Smooth muscle cell (in vitro differentiated cells): Measurements from ENCODE around the gene ASIC2. TPM values are rescaled to one million over a fixed set of nuclear protein-coding genes. Genes with fewer than 3 reads are reported as not detected.
"Not testable (repeated sequence)": the region's sequence is repeated elsewhere in the genome, so short reads cannot be mapped to it uniquely, and the experiment has no call there.

Source experiments
- DNase-seq: peaks from one replicate; lab custom pipeline; 2025; ENCODE audit not compliant: unreplicated experiment; lab: John Stamatoyannopoulos, UW
- H2AFZ ChIP-seq: fragments of 200-600 bp; sonication (generic); 2 replicates; pipeline ENCODE4 v1.6.0; 2016; ENCODE audit warnings: antibody characterized with exemption, low read depth, mild to moderate bottlenecking
- H3F3A ChIP-seq: fragments of 200-600 bp; sonication (generic); 2 replicates; pipeline ENCODE4 v1.6.0; 2017; ENCODE audit warnings: antibody characterized with exemption, low read depth
- H3K27ac ChIP-seq: fragments of 200-600 bp; sonication (generic); 2 replicates; pipeline ENCODE4 v1.5.1; 2016; ENCODE audit warnings: low read depth, mild to moderate bottlenecking
- H3K27me3 ChIP-seq: fragments of 200-600 bp; sonication (generic); 2 replicates; pipeline ENCODE4 v1.6.1; 2016; ENCODE audit warnings: low read depth, mild to moderate bottlenecking
- H3K36me3 ChIP-seq: fragments of 200-600 bp; sonication (generic); 2 replicates; pipeline ENCODE4 v1.5.1; 2016; ENCODE audit warnings: low read depth
- H3K4me1 ChIP-seq: fragments of 200-600 bp; sonication (generic); 2 replicates; pipeline ENCODE4 v1.5.1; 2016; ENCODE audit warnings: low read depth
- H3K4me2 ChIP-seq: fragments of 200-600 bp; sonication (generic); 2 replicates; pipeline ENCODE4 v1.6.0; 2016; ENCODE audit warnings: mild to moderate bottlenecking
- H3K4me3 ChIP-seq: fragments of 200-600 bp; sonication (generic); 2 replicates; pipeline ENCODE4 v1.5.1; 2016; ENCODE audit warnings: mild to moderate bottlenecking
- H3K79me2 ChIP-seq: fragments of 200-600 bp; sonication (generic); 2 replicates; pipeline ENCODE4 v1.6.0; 2016; ENCODE audit warnings: low read depth, mild to moderate bottlenecking
- H3K9ac ChIP-seq: fragments of 200-600 bp; sonication (generic); 2 replicates; pipeline ENCODE4 v1.6.0; 2016; ENCODE audit warnings: low read depth
- H3K9me3 ChIP-seq: fragments of 200-600 bp; sonication (generic); replicated peaks from 2 replicates; pipeline ENCODE4 v1.5.1; 2016; ENCODE audit warnings: low read depth
- H4K20me1 ChIP-seq: fragments of 200-600 bp; sonication (generic); 2 replicates; pipeline ENCODE4 v1.6.0; 2016; ENCODE audit warnings: low read depth
- CTCF ChIP-seq: fragments of 200-600 bp; sonication (generic); IDR thresholded peaks from 2 replicates; pipeline ENCODE4 v1.5.1; 2017; ENCODE audit warnings: borderline replicate concordance, mild to moderate bottlenecking, antibody characterized with exemption; ENCODE audit not compliant: insufficient read depth, poor library complexity, severe bottlenecking
- WGBS: methylation state at CpG from one replicate; pipeline ENCODE4 v1.1.7; 2016; ENCODE audit warnings: low lambda C conversion rate; 5-methylcytosine and 5-hydroxymethylcytosine counted together
- polyA plus RNA-seq: library from polyadenylated mRNA; unstranded; fragments of >200 nt; fragmentation: Nextera tagmentation; extraction: Ambion mirVana; gene quantifications from 2 replicates; pipeline ENCODE4 v1.2.1, GENCODE V29; 2016
- total RNA-seq: library from RNA; depleted of rRNA; stranded (reverse); fragments of >200 nt; gene quantifications from 2 replicates; pipeline ENCODE4 v1.2.3, GENCODE V29; 2014

Gene ASIC2
- total and polyA plus RNA-seq, 2 experiments from 2014 or later: 0.18 to 0.23 TPM

DNA sequence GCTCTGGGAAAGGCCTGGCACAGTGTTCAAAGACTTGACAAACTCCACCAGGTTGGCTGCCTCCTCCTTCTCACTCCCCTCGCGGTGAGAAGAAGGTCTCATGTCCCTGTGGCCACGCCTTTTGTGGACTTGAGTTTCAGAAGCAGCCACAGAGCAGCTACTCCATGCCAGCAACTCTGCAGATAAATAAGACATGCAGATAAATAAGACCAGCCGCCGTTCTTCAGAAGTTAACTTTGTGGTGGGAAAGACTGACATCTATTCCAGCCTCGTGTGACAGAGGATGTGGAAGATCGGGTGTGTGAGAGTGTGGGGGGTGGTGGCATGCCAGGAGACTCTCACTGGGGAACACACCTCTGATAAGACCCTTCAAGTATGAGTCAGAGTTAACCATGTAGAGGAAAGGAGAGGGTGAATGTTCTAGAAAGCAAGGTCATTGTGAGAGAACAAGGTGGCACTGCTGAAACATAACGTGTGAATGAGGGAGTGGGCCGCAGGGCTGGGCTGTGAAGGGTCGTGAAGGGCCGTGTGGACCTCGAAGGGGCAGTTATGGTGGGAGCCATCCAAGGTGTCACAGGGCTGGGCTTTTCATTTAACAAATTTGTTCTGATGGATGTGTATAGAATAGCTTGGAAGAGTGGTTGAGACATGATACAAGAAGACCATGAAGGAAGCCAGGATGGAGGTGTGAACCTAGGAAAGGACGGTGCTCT, 300.6 kb downstream of the ASIC2 start:
- TF ChIP-seq CTCF: no peak
- no peak for DNase-seq

GRCh38 chr17:32988481-32989101, 304.5 kb downstream of the ASIC2 start:
- 75% methylated on average over 3 of the region's 3 CpGs for WGBS
- TF ChIP-seq CTCF: no peak
- H3K4me2 ChIP-seq: no peak overlapping the region

More for the DNA sequence above, 300.6 kb downstream of the ASIC2 start:
- no peak overlapping the region for H3K4me3 ChIP-seq
- H3K79me2 ChIP-seq: no peaks in the 10 kb centered on the region
- H3K9me3 ChIP-seq: no peaks in the 10 kb centered on the region
- H3K36me3 ChIP-seq: no peaks in the 10 kb centered on the region
- H3K9ac ChIP-seq: no peak overlapping the region
- 84% methylated on average over 13 of the region's 13 CpGs for WGBS
- H3K27me3 ChIP-seq: no peaks in the 10 kb centered on the region
- no peaks in the 10 kb centered on the region for H4K20me1 ChIP-seq
- no peak overlapping the region for H3K27ac ChIP-seq
- H3K4me1 ChIP-seq: no peaks in the 10 kb centered on the region
- H2AFZ ChIP-seq: no peak overlapping the region
- H3K4me2 ChIP-seq: no peak overlapping the region
- no peaks in the 10 kb centered on the region for H3F3A ChIP-seq

GRCh38 chr17:32987868-32988267, 305.2 kb downstream of the ASIC2 start:
- not testable (repeated sequence) for H2AFZ ChIP-seq, H3F3A ChIP-seq, H3K4me1 ChIP-seq, H3K9ac ChIP-seq, H3K79me2 ChIP-seq, H3K36me3 ChIP-seq, H3K27ac ChIP-seq, DNase-seq, H3K27me3 ChIP-seq, H3K4me3 ChIP-seq, H4K20me1 ChIP-seq, H3K9me3 ChIP-seq, H3K4me2 ChIP-seq
- 61% methylated on average over 2 of the region's 2 CpGs for WGBS

More at GRCh38 chr17:32988481-32989101, 304.5 kb downstream of the ASIC2 start:
- Histone ChIP-seq H3K9me3 (no peaks in the 10 kb centered on the region), H3K27ac (no peak overlapping the region), H3K4me1 (no peaks in the 10 kb centered on the region), H3F3A (no peaks in the 10 kb centered on the region), H3K9ac (no peak overlapping the region), H4K20me1 (no peaks in the 10 kb centered on the region), H3K36me3 (no peaks in the 10 kb centered on the region), H3K27me3 (no peaks in the 10 kb centered on the region), H3K79me2 (no peaks in the 10 kb centered on the region), H2AFZ (no peak overlapping the region), H3K4me3 (no peak overlapping the region)
- DNase-seq: no peak

DNA sequence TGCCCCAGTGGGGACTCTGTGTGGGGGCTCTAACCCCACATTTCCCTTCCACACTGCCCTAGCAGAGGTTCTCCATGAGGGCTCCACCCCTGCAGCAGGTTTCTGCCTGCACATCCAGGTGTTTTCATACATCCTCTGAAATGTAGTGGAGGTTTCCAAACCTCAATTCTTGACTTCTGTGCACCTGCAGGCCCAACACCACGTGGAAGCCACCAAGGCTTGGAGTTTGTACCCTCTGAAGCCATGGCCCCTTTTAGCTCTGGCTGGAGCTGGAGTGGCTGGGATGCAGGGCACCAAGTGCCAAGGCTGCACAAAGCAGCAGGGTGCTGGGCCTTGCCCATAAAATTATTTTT, 305.7 kb downstream of the ASIC2 start:
- 31% methylated on average over 1 of the region's 1 CpG for WGBS
- not testable (repeated sequence) for H3K27me3 ChIP-seq, H3F3A ChIP-seq, H3K4me1 ChIP-seq, H3K9me3 ChIP-seq, DNase-seq, H3K4me3 ChIP-seq, H3K36me3 ChIP-seq, H3K27ac ChIP-seq, H3K9ac ChIP-seq, H2AFZ ChIP-seq, H3K79me2 ChIP-seq, H4K20me1 ChIP-seq, H3K4me2 ChIP-seq
